Left ventricle myocardium inferior (tissue), 1 donor: ENCODE measurements around the gene IL11. TPM values are rescaled to one million over a fixed set of nuclear protein-coding genes. Genes with fewer than 3 reads are reported as not detected.

Experiments
- DNase-seq: peaks from one replicate; pipeline ENCODE4 v3.0.0-alpha.2; 2020
- H3K27ac ChIP-seq: fragments of 200-600 bp; replicated peaks from 2 replicates; pipeline ENCODE4 v1.8.0; 2021
- H3K27me3 ChIP-seq: fragments of 200-600 bp; 2 replicates; pipeline ENCODE4 v1.8.0; 2021; ENCODE audit warnings: low read depth
- H3K36me3 ChIP-seq: fragments of 200-600 bp; 2 replicates; pipeline ENCODE4 v1.8.0; 2021
- H3K4me1 ChIP-seq: fragments of 200-600 bp; 2 replicates; pipeline ENCODE4 v1.8.0; 2021
- H3K4me3 ChIP-seq: fragments of 200-600 bp; 2 replicates; pipeline ENCODE4 v1.8.0; 2021; ENCODE audit warnings: mild to moderate bottlenecking, moderate library complexity
- H3K9me3 ChIP-seq: fragments of 200-600 bp; replicated peaks from 2 replicates; pipeline ENCODE4 v1.8.0; 2021
- intact Hi-C: fragments of 100-400 bp; cut with micrococcal nuclease; formaldehyde crosslinking; loops from one replicate; pipeline ENCODE4 v1.11.0; 2022
- total RNA-seq: library from RNA; stranded (reverse); fragmentation: NEBNext Ultra II Directional; extraction: Animal tissue kit (Norgen Biotek cat#: 25700); gene quantifications from one replicate; pipeline ENCODE4 v1.2.1, GENCODE V29; 2021
- TF ChIP-seq, protein P1 (sequence below): fragments of 200-600 bp; IDR thresholded peaks from 2 replicates; pipeline ENCODE4 v1.8.0; 2021; ENCODE audit warnings: antibody characterized with exemption, mild to moderate bottlenecking, borderline replicate concordance
- donor health status: DM: no; HTN: yes; CAD: no; lungs with severe emphysema.

The IL11 gene
- total RNA-seq, 1 donor from 2014 or later = not detected

DNA sequence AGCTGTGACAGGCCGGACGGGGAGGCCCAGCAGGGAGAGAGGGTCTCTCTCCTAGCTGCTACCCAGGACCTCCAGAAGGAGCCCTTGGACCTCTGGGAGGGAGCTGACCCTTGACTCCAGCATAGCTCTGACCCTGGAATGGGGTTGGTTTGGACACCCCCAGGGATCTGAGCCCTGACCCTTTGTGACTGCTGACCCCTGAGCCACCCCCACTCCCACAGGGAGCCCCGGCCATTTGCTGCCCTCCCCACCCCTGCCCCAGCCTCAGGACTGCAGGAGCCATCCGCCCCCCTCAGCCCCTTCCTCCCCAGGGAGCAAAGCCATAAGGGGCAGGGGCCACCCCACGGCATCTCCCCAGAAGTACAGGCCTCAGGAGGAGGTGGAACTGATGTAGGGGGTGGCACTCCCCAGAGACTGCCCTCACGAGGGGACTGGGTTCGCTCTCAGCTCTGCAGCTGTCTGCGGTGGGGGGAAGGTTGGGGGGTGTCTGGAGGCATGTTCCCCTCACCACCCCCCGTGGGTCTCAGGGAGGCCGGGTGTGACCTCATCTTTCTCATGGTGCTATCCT, 22.7 kb downstream of the IL11 start:
- Histone ChIP-seq H3K9me3 (no peaks in the 10 kb centered on the region), H3K4me1 (no peaks in the 10 kb centered on the region), H3K36me3 (peaks cover 23% of the 10 kb centered on the region), H3K27ac (no peak overlapping the region), H3K4me3 (no peak overlapping the region), H3K27me3 (peaks cover 28% of the 10 kb centered on the region)
- no peak for DNase-seq
- TF ChIP-seq, protein P1, sequence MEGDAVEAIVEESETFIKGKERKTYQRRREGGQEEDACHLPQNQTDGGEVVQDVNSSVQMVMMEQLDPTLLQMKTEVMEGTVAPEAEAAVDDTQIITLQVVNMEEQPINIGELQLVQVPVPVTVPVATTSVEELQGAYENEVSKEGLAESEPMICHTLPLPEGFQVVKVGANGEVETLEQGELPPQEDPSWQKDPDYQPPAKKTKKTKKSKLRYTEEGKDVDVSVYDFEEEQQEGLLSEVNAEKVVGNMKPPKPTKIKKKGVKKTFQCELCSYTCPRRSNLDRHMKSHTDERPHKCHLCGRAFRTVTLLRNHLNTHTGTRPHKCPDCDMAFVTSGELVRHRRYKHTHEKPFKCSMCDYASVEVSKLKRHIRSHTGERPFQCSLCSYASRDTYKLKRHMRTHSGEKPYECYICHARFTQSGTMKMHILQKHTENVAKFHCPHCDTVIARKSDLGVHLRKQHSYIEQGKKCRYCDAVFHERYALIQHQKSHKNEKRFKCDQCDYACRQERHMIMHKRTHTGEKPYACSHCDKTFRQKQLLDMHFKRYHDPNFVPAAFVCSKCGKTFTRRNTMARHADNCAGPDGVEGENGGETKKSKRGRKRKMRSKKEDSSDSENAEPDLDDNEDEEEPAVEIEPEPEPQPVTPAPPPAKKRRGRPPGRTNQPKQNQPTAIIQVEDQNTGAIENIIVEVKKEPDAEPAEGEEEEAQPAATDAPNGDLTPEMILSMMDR = no peak
- intact Hi-C loops = no loop called here

DNA sequence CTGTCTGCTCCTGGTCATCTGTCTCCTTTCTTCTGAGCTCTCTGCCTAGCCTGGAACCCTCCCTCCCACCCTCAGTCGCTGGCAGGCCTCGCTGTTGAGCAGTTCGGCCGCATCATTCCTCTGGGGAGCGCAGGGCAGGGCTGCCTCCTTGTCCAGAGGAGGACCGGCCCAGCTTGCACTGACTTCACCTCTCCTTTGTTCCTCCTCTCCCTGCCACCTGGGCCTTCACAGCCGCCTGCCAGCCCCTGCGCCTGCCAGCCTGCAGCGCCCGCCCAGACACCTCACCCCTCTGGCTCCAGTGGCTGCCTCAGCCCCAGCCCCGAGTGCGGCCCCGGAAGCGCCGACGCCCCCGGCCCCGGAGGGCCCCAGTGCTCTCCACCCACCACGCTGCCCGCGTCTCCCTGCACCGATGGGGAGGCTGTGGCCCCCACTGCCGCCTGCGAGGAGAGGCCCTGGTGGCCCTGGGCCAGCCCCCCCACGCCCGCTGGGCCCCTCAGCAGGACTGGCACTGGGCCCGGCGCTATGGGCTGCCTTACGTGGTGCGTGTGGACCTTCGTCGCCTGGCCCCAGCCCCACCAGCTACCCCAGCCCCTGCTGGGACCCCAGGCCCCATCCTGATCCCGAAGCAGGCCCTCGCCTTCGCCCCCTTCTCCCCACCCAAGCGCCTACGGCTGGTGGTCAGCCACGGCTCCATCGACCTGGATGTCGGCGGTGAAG, 23.4 kb downstream of the IL11 start:
- Histone ChIP-seq H3K36me3 (peaks cover 29% of the 10 kb centered on the region), H3K27me3 (peaks cover 22% of the 10 kb centered on the region), H3K9me3 (no peaks in the 10 kb centered on the region), H3K4me3 (no peak overlapping the region), H3K27ac (no peak overlapping the region), H3K4me1 (peaks cover under 1% of the 10 kb centered on the region)
- TF ChIP-seq, protein P1 = no peak
- intact Hi-C loops = no loop called here
- no peak for DNase-seq

DNA sequence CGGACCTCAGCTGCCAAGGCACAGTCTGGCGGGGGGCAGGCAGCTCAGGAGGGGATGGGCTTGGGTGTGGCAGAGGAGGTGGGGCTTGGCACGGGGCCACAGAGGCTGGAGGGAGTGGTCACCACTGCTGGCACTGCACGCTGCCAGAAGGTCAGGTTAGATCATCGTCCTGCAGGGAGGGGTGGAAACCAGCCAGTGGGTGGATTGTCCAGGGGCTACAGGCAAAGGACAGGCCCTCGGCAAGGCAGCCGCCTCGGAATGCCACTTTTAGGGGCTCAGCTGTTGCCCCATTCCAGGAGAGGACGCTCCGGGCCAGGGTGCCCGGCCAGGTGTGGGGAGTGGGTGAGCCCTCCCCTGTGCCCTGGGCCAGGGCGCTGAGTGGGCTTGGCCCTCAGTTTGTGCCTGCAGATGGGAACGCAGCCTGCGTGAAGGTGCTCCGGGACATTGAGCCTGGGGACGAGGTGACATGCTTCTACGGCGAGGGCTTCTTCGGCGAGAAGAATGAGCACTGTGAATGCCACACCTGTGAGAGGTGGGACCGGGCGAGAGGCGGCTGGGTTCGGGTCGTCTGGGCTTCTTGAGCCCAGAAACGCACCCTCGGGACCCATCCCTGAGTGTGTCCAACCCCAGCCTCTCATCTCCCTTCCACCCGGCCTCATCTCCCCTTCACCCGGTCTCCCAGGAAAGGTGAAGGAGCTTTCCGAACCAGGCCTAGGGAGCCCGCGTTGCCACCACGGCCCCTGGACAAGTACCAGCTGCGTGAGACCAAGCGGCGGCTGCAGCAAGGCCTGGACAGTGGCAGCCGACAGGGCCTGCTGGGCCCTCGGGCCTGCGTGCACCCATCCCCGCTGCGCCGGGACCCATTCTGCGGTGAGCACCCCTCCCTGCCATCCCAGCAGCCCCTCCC, 24.2 kb downstream of the IL11 start:
- Histone ChIP-seq H3K9me3 (no peaks in the 10 kb centered on the region), H3K36me3 (peaks cover 30% of the 10 kb centered on the region), H3K27me3 (peaks cover 14% of the 10 kb centered on the region), H3K4me1 (peaks cover 8% of the 10 kb centered on the region), H3K27ac (no peak overlapping the region), H3K4me3 (no peak overlapping the region)
- TF ChIP-seq, protein P1 = no peak
- peak; percentile 45 for DNase-seq
- intact Hi-C loops = no loop called here

DNA sequence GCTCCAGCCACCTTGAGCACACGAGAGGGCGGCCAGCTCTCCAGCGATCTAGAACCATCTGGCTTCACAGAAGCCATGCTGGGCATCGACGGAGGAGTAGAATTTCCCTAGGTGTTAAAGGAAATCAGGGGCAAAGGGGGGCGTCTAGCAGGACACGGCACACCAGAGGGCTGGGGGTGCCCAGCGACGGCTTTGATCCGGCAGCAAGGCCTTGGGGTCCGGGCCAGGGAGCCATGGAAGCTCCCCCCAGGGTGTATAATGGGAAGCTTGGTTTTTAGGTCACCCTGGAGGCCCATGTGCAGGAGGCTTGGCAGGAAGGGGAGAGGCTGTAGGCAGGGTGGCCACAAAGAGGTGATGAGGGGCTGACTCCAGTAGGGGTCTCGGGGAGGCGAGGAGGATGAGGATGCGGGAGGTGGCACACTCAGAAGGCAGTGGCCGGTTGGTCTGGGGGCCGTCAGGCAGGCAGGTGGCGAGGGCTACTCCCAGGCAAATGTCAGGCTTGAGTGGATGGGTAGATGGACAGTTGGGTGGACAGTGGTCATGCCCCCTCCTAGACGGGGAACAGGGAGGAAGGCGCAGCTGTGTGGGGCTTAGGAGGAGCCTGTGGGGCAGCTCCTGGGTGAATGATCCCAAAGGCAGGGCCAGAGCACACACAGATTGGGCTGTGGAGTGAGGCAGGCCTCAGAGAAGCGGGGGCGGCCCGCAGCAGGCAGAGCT, 25.0 kb downstream of the IL11 start:
- H3K27me3 ChIP-seq = peaks cover 5% of the 10 kb centered on the region
- DNase-seq = no peak
- no peak overlapping the region for H3K27ac ChIP-seq
- no peaks in the 10 kb centered on the region for H3K9me3 ChIP-seq
- no peak overlapping the region for H3K4me3 ChIP-seq
- TF ChIP-seq, protein P1 = no peak
- peaks cover 16% of the 10 kb centered on the region for H3K4me1 ChIP-seq
- H3K36me3 ChIP-seq = peaks cover 30% of the 10 kb centered on the region
- intact Hi-C loops = no loop called here

DNA sequence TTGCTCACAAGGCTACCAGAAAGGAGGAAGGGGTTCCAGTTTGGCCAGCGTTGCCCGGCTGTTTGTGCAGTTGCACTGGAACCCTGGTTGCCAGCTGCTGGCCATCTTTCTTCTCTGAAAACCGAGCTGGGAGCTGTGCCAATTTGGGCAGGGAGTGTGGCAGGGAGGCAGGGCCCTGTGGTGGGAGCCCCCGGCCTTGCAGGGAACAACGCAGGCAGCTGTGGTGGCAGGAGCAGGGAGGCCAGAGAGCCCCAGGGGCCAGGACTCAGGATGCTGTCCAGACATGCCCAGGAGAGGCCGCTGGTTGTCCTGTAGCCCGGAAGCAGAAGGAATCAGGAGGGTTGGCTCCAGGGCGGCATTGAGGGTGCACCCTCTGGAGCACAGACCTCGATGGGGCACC, 25.8 kb downstream of the IL11 start:
- H3K9me3 ChIP-seq = no peaks in the 10 kb centered on the region
- H3K4me1 ChIP-seq = peaks cover 22% of the 10 kb centered on the region
- TF ChIP-seq, protein P1 = no peak
- no peaks in the 10 kb centered on the region for H3K27me3 ChIP-seq
- intact Hi-C loops = no loop called here
- no peak for DNase-seq
- peaks cover 30% of the 10 kb centered on the region for H3K36me3 ChIP-seq
- H3K4me3 ChIP-seq = no peak overlapping the region
- H3K27ac ChIP-seq = no peak overlapping the region
